ENCODE results near the gene MPST. TPM values are rescaled to one million over a fixed set of nuclear protein-coding genes. Genes with fewer than 3 reads are reported as not detected.

The MPST gene
- total RNA-seq, 1 experiment from 2014 or later: 68.6 TPM

- H3K27ac ChIP-seq (ENCODE audit: low read depth, low read length): no peak overlapping the region
- no peak overlapping the region for H3K4me2 ChIP-seq (ENCODE audit: low read length)
- no peaks in the 10 kb centered on the region; the same call in 1 of the 2 replicates for H3K79me2 ChIP-seq (ENCODE audit: insufficient read depth, low read length)
- no peak overlapping the region for H3K4me3 ChIP-seq (replicated peaks in 1 of 2; ENCODE audit: low read depth in 1 of 2, low read length in 2 of 2)
- H4K20me1 ChIP-seq (ENCODE audit: insufficient read depth): no peaks in the 10 kb centered on the region
- DNase-seq (ENCODE audit: low read depth, low spot score) (no peak), ATAC-seq (no peak)
- POLR2A ChIA-PET: no interaction called here
- peaks cover 7 to 22% of the 10 kb centered on the region in 2 experiments; a peak in 2 of 4 replicates for H3K4me1 ChIP-seq (ENCODE audit: control insufficient read depth in 1 of 2, insufficient read depth in 2 of 2, low read length in 2 of 2)
- CTCF ChIA-PET: no interaction called here
- no peak overlapping the region for H2AFZ ChIP-seq (ENCODE audit: low read depth, low read length, poor library complexity, severe bottlenecking)
- RAD21 ChIA-PET (ENCODE audit: low non-redundant PET in 1 of 2, low total read pairs in 2 of 2, uncharacterized antibody in 2 of 2, unreplicated experiment in 2 of 2): no interaction called here
- H3K36me3 ChIP-seq (ENCODE audit: control insufficient read depth in 1 of 2, insufficient read depth in 2 of 2, low read length in 2 of 2): no peaks in the 10 kb centered on the region
- TF ChIP-seq YY1 (IDR thresholded peaks at IDR 0.05; ENCODE audit: extremely low read depth, insufficient replicate concordance, low read depth, low read length) (no peak), SRF (IDR thresholded peaks at IDR 0.05; ENCODE audit: low read depth) (no peak), EZH2 (IDR thresholded peaks at IDR 0.05) (no peak), ZNF274 (IDR thresholded peaks at IDR 0.05; ENCODE audit: low read depth, low read length) (no peak), POLR2AphosphoS5 (IDR thresholded peaks at IDR 0.05; ENCODE audit: low read depth, low read length) (no peak), SIN3A (IDR thresholded peaks at IDR 0.05; ENCODE audit: low read depth) (no peak), CEBPB (IDR thresholded peaks at IDR 0.05; ENCODE audit: low read depth) (no peak), CBX3 (IDR thresholded peaks at IDR 0.05; ENCODE audit: low read depth) (no peak)
- TF ChIP-seq, protein P1, sequence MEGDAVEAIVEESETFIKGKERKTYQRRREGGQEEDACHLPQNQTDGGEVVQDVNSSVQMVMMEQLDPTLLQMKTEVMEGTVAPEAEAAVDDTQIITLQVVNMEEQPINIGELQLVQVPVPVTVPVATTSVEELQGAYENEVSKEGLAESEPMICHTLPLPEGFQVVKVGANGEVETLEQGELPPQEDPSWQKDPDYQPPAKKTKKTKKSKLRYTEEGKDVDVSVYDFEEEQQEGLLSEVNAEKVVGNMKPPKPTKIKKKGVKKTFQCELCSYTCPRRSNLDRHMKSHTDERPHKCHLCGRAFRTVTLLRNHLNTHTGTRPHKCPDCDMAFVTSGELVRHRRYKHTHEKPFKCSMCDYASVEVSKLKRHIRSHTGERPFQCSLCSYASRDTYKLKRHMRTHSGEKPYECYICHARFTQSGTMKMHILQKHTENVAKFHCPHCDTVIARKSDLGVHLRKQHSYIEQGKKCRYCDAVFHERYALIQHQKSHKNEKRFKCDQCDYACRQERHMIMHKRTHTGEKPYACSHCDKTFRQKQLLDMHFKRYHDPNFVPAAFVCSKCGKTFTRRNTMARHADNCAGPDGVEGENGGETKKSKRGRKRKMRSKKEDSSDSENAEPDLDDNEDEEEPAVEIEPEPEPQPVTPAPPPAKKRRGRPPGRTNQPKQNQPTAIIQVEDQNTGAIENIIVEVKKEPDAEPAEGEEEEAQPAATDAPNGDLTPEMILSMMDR (IDR thresholded peaks at IDR 0.05 in 2 of 3, conservative IDR thresholded peaks at IDR 0.05 in 1 of 3; ENCODE audit: borderline replicate concordance in 1 of 3, insufficient read depth in 1 of 3, low read depth in 2 of 3, low read length in 2 of 3): no peak
- H3K9me2 ChIP-seq (ENCODE audit: insufficient read depth): no peaks in the 10 kb centered on the region
- BruUV-seq (replicated peaks): no TSS peak
- intact Hi-C loops (cut with micrococcal nuclease): no loop called here
- H3K9me3 ChIP-seq (ENCODE audit: control insufficient read depth in 1 of 2, insufficient read depth in 1 of 2, low read depth in 1 of 2, low read length in 2 of 2): no peaks in the 10 kb centered on the region
- H3K9ac ChIP-seq (ENCODE audit: low read length): no peak overlapping the region
- H3K27me3 ChIP-seq (ENCODE audit: insufficient read depth, low read length): no peaks in the 10 kb centered on the region
Measured at GRCh38 chr22:37014835-37015586, 4.5 kb upstream of the MPST start.
